H1 (cell line): ENCODE data around the gene CYP2W1. TPM values are rescaled to one million over a fixed set of nuclear protein-coding genes. Genes with fewer than 3 reads are reported as not detected.

Experiments used
- CTCF ChIA-PET: fragments of 300-600 bp; sonication (Branson Sonifier 250); formaldehyde crosslinking; loops from one replicate; lab custom pipeline; 2021; ENCODE audit not compliant: partially characterized antibody; lab: Charles Lee
- POLR2A ChIA-PET: fragments of 300-600 bp; sonication (Branson Sonifier 250); formaldehyde crosslinking; loops from one replicate; lab custom pipeline; 2021; ENCODE audit warnings: inconsistent platforms; ENCODE audit not compliant: partially characterized antibody; lab: Charles Lee
- DNase-seq, 2 experiments: peaks; one replicate each; pipeline versions ENCODE4 v3.0.0 to v3.0.0-alpha.2; 2010 to 2022; ENCODE audit warnings: low spot score in 2 of 2, low read depth in 1 of 2, mixed read lengths in 1 of 2
- FAIRE-seq: peaks from 2 replicates; lab custom pipeline; 2011; peaks lifted over from hg19 to GRCh38; lab: Jason Lieb, UNC
- H2AFZ ChIP-seq: 2 replicates; pipeline ENCODE4 v1.8.1; 2012; ENCODE audit warnings: low read length, inconsistent platforms
- H2AK5ac ChIP-seq: 2 replicates; pipeline ENCODE4 v1.6.1; 2013; ENCODE audit warnings: low read depth, low read length
- H2BK120ac ChIP-seq: replicated peaks from 2 replicates; pipeline ENCODE3; 2013; ENCODE audit warnings: low read depth, low read length, inconsistent platforms
- H2BK12ac ChIP-seq: 2 replicates; pipeline ENCODE4 v1.6.1; 2013; ENCODE audit warnings: low read depth, low read length
- H2BK15ac ChIP-seq: 2 replicates; pipeline ENCODE4 v1.6.1; 2013; ENCODE audit warnings: low read length
- H2BK20ac ChIP-seq: 2 replicates; pipeline ENCODE4 v1.6.1; 2013; ENCODE audit warnings: low read length
- H2BK5ac ChIP-seq: 2 replicates; pipeline ENCODE4 v1.6.1; 2013; ENCODE audit warnings: low read depth, low read length
- H3K14ac ChIP-seq: 2 replicates; pipeline ENCODE4 v1.6.1; 2013; ENCODE audit warnings: inconsistent platforms; ENCODE audit not compliant: insufficient read length
- H3K18ac ChIP-seq: 2 replicates; pipeline ENCODE4 v1.6.1; 2013; ENCODE audit warnings: low read length; ENCODE audit errors: extremely low read depth
- H3K23ac ChIP-seq: 2 replicates; pipeline ENCODE4 v1.6.1; 2013; ENCODE audit warnings: inconsistent platforms; ENCODE audit not compliant: insufficient read length
- H3K23me2 ChIP-seq: 2 replicates; pipeline ENCODE4 v1.6.1; 2013; ENCODE audit warnings: low read depth, low read length
- H3K27ac ChIP-seq: 2 replicates; pipeline ENCODE4 v1.6.1; 2011; ENCODE audit warnings: low read depth, low read length, inconsistent platforms
- H3K27me3 ChIP-seq, 4 experiments: replicated peaks in 1 of 4; 1 replicate in 1 of 4; 2 replicates in 3 of 4; pipeline versions ENCODE4 v1.6.1 to v1.8.1; 2011 to 2013; ENCODE audit warnings: low read length in 3 of 4, mild to moderate bottlenecking in 3 of 4, inconsistent platforms in 2 of 4, mixed read lengths in 2 of 4, moderate library complexity in 1 of 4; ENCODE audit not compliant: control insufficient read depth in 3 of 4, insufficient read depth in 3 of 4; ENCODE audit errors: extremely low read depth in 1 of 4
- H3K36me3 ChIP-seq, 4 experiments: 2 replicates each; pipeline versions ENCODE4 v1.6.1 to v1.8.1; 2011 to 2013; ENCODE audit warnings: mild to moderate bottlenecking in 4 of 4, low read length in 3 of 4, moderate library complexity in 2 of 4, control low read depth in 1 of 4, inconsistent platforms in 1 of 4; ENCODE audit not compliant: insufficient read depth in 4 of 4, control insufficient read depth in 2 of 4
- H3K4ac ChIP-seq: replicated peaks from 2 replicates; pipeline ENCODE3; 2013; ENCODE audit warnings: low read length, low read depth, mixed read lengths, inconsistent platforms; ENCODE audit not compliant: insufficient read length
- H3K4me1 ChIP-seq, 4 experiments: replicated peaks in 1 of 4; 1 replicate in 1 of 4; 2 replicates in 3 of 4; pipeline versions ENCODE4 v1.6.1 to v1.8.1; 2011 to 2013; ENCODE audit warnings: low read length in 3 of 4, inconsistent platforms in 2 of 4, mixed read lengths in 1 of 4; ENCODE audit not compliant: insufficient read depth in 4 of 4, control insufficient read depth in 3 of 4
- H3K4me2 ChIP-seq, 2 experiments: 2 replicates each; pipeline versions ENCODE4 v1.6.1 to v1.8.1; 2011 to 2013; ENCODE audit warnings: low read depth in 2 of 2, low read length in 2 of 2, control low read depth in 1 of 2, inconsistent platforms in 1 of 2, mild to moderate bottlenecking in 1 of 2; ENCODE audit not compliant: insufficient read depth in 1 of 2
- H3K4me3 ChIP-seq, 4 experiments: fragments of 200-600, 300-600 bp in 1 of 4; sonication (generic), shearing (Covaris generic), sonication (Bioruptor Twin) in 1 of 4; 2 replicates each; pipeline versions ENCODE4 v1.5.1 to v1.8.1; 2011 to 2016; ENCODE audit warnings: low read length in 4 of 4, low read depth in 3 of 4, control low read depth in 2 of 4, inconsistent platforms in 2 of 4, mild to moderate bottlenecking in 2 of 4, mixed read lengths in 1 of 4, moderate library complexity in 1 of 4; ENCODE audit not compliant: insufficient read depth in 2 of 4; ENCODE audit errors: extremely low read depth in 1 of 4
- H3K56ac ChIP-seq: replicated peaks from 2 replicates; pipeline ENCODE3; 2013; ENCODE audit warnings: low read depth, mild to moderate bottlenecking, mixed read lengths, low read length, inconsistent platforms; ENCODE audit not compliant: insufficient read length
- H3K79me1 ChIP-seq: 2 replicates; pipeline ENCODE4 v1.6.1; 2013; ENCODE audit warnings: low read depth, low read length, control low read depth
- H3K79me2 ChIP-seq, 2 experiments: 2 replicates each; pipeline versions ENCODE4 v1.6.1 to v1.8.1; 2012 to 2013; ENCODE audit warnings: low read length in 2 of 2, mild to moderate bottlenecking in 2 of 2, inconsistent platforms in 1 of 2; ENCODE audit not compliant: insufficient read depth in 2 of 2, control insufficient read depth in 1 of 2
- H3K9ac ChIP-seq, 4 experiments: replicated peaks in 1 of 4; 1 replicate in 1 of 4; 2 replicates in 3 of 4; pipeline versions ENCODE4 v1.6.1 to v1.8.1; 2011 to 2013; ENCODE audit warnings: low read depth in 3 of 4, low read length in 3 of 4, control low read depth in 2 of 4, mild to moderate bottlenecking in 2 of 4, moderate library complexity in 2 of 4, inconsistent platforms in 1 of 4; ENCODE audit errors: extremely low read depth in 1 of 4
- H3K9me3 ChIP-seq, 2 experiments: 2 replicates each; pipeline versions ENCODE4 v1.6.1 to v1.8.1; 2012 to 2013; ENCODE audit warnings: mild to moderate bottlenecking in 2 of 2, moderate library complexity in 2 of 2, control low read depth in 1 of 2, inconsistent platforms in 1 of 2, low read depth in 1 of 2, low read length in 1 of 2, mixed read lengths in 1 of 2; ENCODE audit not compliant: insufficient read depth in 2 of 2
- H4K20me1 ChIP-seq, 2 experiments: replicated peaks in 1 of 2; 2 replicates each; pipeline versions ENCODE3 to v1.8.1; 2011 to 2013; ENCODE audit warnings: inconsistent platforms in 2 of 2, low read length in 2 of 2, mild to moderate bottlenecking in 1 of 2; ENCODE audit not compliant: insufficient read depth in 2 of 2, control insufficient read depth in 1 of 2
- H4K5ac ChIP-seq: 2 replicates; pipeline ENCODE4 v1.6.1; 2013; ENCODE audit warnings: low read length, low read depth, mixed read lengths, inconsistent platforms; ENCODE audit not compliant: insufficient read length
- H4K8ac ChIP-seq: 2 replicates; pipeline ENCODE4 v1.8.0; 2013; ENCODE audit warnings: mild to moderate bottlenecking, moderate library complexity, low read length, inconsistent platforms; ENCODE audit not compliant: insufficient read depth; ENCODE audit errors: extremely low read depth
- H4K91ac ChIP-seq: replicated peaks from 2 replicates; pipeline ENCODE3; 2013; ENCODE audit warnings: low read length, mixed read lengths, inconsistent platforms; ENCODE audit not compliant: insufficient read length
- ASH2L ChIP-seq: fragments of 200-600, 300-600 bp; sonication (generic); IDR thresholded peaks from one replicate; pipeline ENCODE4 v1.7.1; 2017; ENCODE audit warnings: low read length
- SAP30 ChIP-seq: fragments of 300-600 bp; sonication (generic); IDR thresholded peaks from 2 replicates; pipeline ENCODE4 v1.7.1; 2012; ENCODE audit warnings: low read length, moderate library complexity, mild to moderate bottlenecking, inconsistent platforms; ENCODE audit not compliant: insufficient read depth, insufficient replicate concordance
- WGBS, 2 experiments: shearing (Covaris generic) in 1 of 2; methylation state at CpG; one replicate each; pipeline versions ENCODE4 v1.1.6 to v1.1.7; 2013 to 2015; ENCODE audit warnings: low lambda C conversion rate in 2 of 2, mixed read lengths in 2 of 2, inconsistent platforms in 1 of 2, low coverage in 1 of 2, missing lambda C conversion rate in 1 of 2; ENCODE audit not compliant: insufficient replicate concordance in 2 of 2, insufficient coverage in 1 of 2, insufficient read length in 1 of 2; ENCODE audit errors: extremely low coverage in 1 of 2, missing lambda C conversion rate in 1 of 2; 5-methylcytosine and 5-hydroxymethylcytosine counted together
- polyA plus RNA-seq, 7 experiments: library from polyadenylated mRNA; depleted of rRNA in 3 of 7; stranded (reverse) in 5 of 7; unstranded in 2 of 7; fragments of >200 nt in 5 of 7; fragments of 200-250 nt in 2 of 7; gene quantifications; 1 replicate in 5 of 7; 2 replicates in 1 of 7; 4 replicates in 1 of 7; pipeline versions ENCODE4 v1.2.1 to v1.2.3, GENCODE V29; 2011 to 2013; ENCODE audit warnings: missing spikeins in 2 of 7, mixed read lengths in 2 of 7
- total RNA-seq: library from RNA; stranded (reverse); fragmentation: NEBNext Ultra II Directional; extraction: Animal tissue kit (Norgen Biotek cat#: 25700); gene quantifications from 2 replicates; pipeline ENCODE4 v1.2.1, GENCODE V29; 2021
- TF ChIP-seq, protein P1 (sequence below): IDR thresholded peaks from 2 replicates; pipeline ENCODE4 v1.6.1; 2011; ENCODE audit warnings: low read length, improper control_type of control experiment

Gene CYP2W1
- total and polyA plus RNA-seq, 2 of the 8 experiments (the other 6 are each of a cell fraction or from before 2014, with no cell fraction given) = not detected

DNA sequence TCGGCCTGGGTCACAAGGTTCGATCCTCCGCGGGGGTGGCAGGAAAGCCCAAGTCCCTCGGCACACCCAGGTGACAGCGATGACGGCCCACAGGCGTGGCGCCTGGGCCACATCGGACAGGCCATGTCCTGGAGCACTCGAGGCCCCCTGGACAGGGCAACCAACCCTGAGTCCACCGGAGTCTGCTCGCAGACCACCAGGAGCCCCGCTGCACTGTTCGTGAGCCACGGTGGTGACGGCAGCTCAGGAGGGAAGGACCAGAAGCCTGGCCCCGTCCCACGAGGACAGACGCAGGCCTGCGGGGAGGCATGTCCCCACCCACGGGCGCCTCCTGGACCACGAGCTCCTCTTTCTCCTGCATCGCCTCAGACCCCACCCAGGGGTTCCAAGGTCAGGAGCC lies 39.0 kb downstream of the CYP2W1 start:
- 99% methylated on average over 22 of the region's 25 CpGs; no CpG with 5 or more reads in 1 of the 2 experiments for WGBS, 2 experiments
- Histone ChIP-seq H3K56ac (no peak overlapping the region), H3K9ac (no peak overlapping the region), H2AK5ac (no peak overlapping the region), H3K23ac (no peak overlapping the region), H2BK120ac (no peak overlapping the region), H4K20me1 (peaks cover 9 to 19% of the 10 kb centered on the region in 2 experiments), H3K9me3 (peaks cover 0 to 1% of the 10 kb centered on the region in 2 experiments; a peak in 1 of 4 replicates)
- no peak for DNase-seq
- CTCF ChIA-PET = interaction anchor here (0.6 to 10.9 kb wide), 9 partner anchors 14 to 1156 kb away, joined by 3 to 117 read pairs (median 3); no protein-coding TSS in a partner anchor
- TF ChIP-seq SAP30 (no peak), ASH2L (no peak)
- TF ChIP-seq, protein P1, sequence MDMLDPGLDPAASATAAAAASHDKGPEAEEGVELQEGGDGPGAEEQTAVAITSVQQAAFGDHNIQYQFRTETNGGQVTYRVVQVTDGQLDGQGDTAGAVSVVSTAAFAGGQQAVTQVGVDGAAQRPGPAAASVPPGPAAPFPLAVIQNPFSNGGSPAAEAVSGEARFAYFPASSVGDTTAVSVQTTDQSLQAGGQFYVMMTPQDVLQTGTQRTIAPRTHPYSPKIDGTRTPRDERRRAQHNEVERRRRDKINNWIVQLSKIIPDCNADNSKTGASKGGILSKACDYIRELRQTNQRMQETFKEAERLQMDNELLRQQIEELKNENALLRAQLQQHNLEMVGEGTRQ = no peak
- TF ChIP-seq, all 59 proteins: peak for 0
- H3K4me1 ChIP-seq = no peaks in the 10 kb centered on the region
- peaks cover 0 to 6% of the 10 kb centered on the region in 2 experiments; a peak in 2 of 4 replicates for H3K79me2 ChIP-seq
- no peak overlapping the region for H2AFZ ChIP-seq
- H3K23me2 ChIP-seq = no peaks in the 10 kb centered on the region
- no peak overlapping the region; the same call in 1 of the 2 replicates for H3K18ac ChIP-seq
- no peak overlapping the region for H3K4me2 ChIP-seq
- no peak overlapping the region for H2BK15ac ChIP-seq
- POLR2A ChIA-PET = interaction anchor here (1.8 kb wide), 1 partner anchor 39 kb away, joined by 4 read pairs; no protein-coding TSS in a partner anchor
- FAIRE-seq = no peak
- H4K91ac ChIP-seq = no peak overlapping the region
- no peaks in the 10 kb centered on the region; a peak in 1 of 8 replicates for H3K36me3 ChIP-seq
- no peak overlapping the region for H4K5ac ChIP-seq
- H3K79me1 ChIP-seq = peaks cover 8% of the 10 kb centered on the region
- no peak overlapping the region for H2BK20ac ChIP-seq
- no peak overlapping the region for H3K27ac ChIP-seq
- H2BK5ac ChIP-seq = no peak overlapping the region
- no peak overlapping the region for H3K4ac ChIP-seq
- H3K14ac ChIP-seq = no peak overlapping the region
- no peaks in the 10 kb centered on the region; a peak in 1 of 7 replicates for H3K27me3 ChIP-seq
- no peak overlapping the region for H3K4me3 ChIP-seq
- no peak overlapping the region for H2BK12ac ChIP-seq
- 0 out of 2 replicates have a peak overlapping the region, but pooled peaks have one; percentile 25 for H4K8ac ChIP-seq
